Left forelimb (tissue), 1 donor: Measurements from ENCODE around the gene PCDH15.
"Not testable (repeated sequence)": the region's sequence is repeated elsewhere in the genome, so short reads cannot be mapped to it uniquely, and the experiment has no call there.

Source experiments
- DNase-seq: peaks from one replicate; pipeline ENCODE4 v3.0.0-alpha.2; 2018; ENCODE audit warnings: low spot score

The PCDH15 gene

DNA sequence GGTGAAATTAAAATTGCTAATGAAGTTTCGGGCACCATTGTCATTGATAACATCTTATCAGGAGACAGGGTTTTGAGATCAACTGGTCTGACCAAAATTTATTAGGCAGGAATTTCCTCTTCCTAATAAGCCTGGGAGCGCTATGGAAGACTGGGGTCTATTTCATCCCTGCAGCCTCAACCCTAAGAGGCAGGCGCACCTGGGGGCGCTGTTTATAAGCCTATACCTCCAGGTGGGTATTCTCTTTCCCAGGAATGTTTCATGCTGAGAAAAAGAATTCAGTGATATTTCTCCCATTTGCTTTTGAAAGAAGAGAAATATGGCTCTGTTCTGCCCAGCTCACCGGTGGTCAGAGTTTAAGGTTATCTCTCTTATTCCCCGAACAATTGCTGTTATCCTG, 406.4 kb downstream of the PCDH15 start:
- not testable (repeated sequence) for DNase-seq

DNA sequence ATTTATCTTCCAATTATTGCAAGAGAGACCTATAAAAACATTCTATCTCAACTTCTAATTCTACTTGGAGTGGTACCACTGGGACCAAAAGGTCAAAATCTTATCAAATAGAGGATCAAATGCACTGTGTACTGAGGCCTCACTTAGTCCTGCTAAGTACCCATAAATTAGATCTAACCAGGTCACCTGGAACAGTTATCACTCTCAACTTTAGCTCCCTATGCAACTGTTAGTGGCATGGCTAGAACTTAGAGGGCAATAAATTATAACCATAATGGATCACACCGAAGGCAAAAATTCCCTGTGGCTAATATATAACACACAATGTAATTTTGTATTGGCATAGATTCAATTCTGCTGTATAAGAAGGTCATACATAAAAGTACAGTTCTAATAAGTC, 428.9 kb downstream of the PCDH15 start:
- no peak for DNase-seq

DNA sequence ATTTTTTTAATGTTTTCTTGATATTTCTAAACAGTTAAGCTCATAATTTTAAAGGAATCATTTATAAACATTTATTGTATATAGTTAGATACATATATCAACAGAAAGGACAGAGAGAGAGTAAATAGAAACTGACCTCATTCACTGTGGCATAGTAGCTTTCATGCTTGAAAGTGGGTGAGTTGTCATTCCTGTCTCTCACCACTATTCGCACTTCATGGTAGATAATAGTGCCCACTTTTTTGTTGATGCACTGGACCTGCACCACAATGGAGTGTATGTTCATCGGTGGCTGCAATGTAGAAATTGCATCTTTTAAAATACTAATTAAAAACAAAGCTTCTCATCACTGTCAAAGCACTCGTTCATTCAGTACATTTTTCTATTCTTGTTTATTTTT, 432.0 kb downstream of the PCDH15 start:
- no peak for DNase-seq

GRCh38 chr10:54363390-54363789, 437.6 kb downstream of the PCDH15 start:
- no peak for DNase-seq

DNA sequence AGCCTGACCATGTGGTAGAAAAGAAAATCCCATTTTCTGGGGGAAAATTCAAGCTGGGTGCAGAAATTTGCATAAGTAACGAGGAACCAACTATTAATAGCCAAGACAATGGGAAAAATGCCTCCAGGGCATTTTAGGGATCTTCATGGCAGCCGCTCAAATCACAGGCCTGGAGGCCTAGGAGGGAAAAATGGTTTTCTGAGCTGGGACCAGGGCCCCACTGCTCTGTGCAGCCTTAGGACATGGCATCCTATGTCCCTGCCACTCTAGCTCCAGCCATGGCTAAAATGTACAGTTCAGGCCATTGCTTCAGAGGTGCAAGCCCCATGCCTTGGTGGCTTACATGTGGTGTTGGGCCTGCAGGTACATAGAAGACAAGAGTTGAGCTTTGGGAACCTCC, 459.0 kb downstream of the PCDH15 start:
- no peak for DNase-seq

GRCh38 chr10:54335296-54335695, 465.7 kb downstream of the PCDH15 start:
- no peak for DNase-seq

GRCh38 chr10:54319341-54319740, 481.7 kb downstream of the PCDH15 start:
- no peak for DNase-seq

DNA sequence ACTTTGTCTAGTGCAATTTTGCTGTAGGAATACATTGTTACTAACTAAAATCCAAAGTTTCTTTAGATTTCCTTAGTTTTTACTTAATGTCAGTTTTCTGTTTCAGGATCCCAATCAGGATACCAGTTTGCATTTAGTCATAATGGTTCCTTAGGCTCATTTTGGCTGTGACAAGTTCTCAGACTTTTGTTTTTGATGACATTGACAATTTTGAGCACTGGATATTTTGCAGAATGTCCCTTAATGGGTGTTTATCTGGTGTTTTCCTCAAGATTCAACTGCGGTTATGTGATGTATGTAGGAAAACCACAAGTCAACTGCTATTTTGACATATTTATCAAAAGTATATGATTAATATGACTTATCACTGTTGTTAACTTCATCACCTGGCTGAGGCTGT, 482.6 kb downstream of the PCDH15 start:
- no peak for DNase-seq

DNA sequence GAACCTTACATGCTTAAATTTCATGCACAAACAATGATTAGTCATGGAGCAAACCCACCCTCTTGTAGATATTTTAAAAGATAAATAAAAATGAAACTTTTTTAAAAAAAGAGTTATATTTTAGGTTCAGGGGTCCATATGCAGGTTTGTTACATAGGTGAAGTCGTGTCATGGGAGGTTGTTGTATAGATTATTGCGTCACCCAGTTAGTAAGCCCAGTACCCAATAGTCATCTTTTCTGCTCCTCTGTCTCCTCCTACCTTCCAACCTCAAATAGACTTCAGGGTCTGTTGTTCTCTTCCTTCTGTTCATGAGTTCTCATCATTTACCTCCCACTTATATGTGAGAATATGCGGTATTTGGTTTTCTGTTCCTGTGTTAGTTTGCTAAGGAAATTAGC, 486.6 kb downstream of the PCDH15 start:
- DNase-seq, result no peak

GRCh38 chr10:54284526-54285193, 516.4 kb downstream of the PCDH15 start:
- no peak for DNase-seq

GRCh38 chr10:54282012-54282411, 519.0 kb downstream of the PCDH15 start:
- no peak for DNase-seq

DNA sequence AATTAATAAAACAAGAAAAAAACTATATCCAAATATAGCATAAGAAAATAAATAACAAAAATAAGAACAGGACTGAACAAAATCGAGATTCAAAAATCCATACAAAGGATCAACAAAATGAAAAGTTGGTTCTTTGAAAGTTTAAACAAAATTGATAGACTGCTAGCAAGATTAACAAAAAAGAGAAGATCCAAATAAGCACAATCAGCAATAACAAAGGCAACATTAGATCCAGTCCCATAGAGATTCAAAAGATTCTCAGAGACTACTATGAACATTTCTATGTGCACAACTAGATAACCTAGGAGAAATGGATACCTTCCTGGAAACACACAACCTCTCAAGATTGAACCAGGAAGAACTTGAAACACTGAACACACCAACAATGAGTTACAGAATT, 534.6 kb downstream of the PCDH15 start:
- DNase-seq, result no peak

DNA sequence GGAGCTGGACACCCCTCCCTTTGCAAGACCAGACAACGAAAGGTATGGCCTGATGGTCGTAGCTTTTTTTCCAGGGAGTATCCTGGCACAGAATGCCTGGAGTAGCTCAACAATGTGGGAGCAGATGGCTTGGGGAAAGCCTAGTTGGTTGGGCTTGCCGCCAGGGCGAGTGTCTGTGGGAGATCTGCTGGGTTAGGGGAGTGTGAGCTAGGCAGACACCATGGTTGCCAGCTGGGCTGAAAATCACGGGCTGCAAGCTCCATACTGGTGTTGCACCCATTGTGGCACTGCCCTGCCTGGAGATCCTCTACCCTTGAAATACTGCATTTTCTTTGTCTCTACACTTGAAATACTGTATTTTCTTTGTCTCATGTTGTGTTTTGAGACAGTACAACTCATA, 538.3 kb downstream of the PCDH15 start:
- no peak for DNase-seq

GRCh38 chr10:54259104-54259503, 541.9 kb downstream of the PCDH15 start:
- no peak for DNase-seq

DNA sequence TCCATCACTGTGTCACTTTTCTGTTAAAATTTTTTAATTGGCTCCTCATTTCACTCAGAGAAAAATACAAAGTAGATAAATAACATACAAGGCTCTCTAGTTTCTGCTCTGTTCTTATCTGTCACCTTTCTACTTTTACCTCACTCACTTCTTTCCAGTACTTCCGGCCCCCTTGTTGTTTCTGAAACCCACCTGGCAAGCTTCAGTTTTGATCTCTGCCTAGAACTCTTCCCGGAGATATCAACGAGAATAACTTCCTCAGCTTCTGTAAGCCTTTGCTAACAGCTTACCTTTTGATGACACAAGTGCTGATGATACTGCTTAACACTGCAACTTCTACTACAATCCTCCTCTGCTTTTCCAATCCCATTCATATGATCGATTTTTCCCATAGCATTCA, 566.2 kb downstream of the PCDH15 start:
- DNase-seq, result no peak

DNA sequence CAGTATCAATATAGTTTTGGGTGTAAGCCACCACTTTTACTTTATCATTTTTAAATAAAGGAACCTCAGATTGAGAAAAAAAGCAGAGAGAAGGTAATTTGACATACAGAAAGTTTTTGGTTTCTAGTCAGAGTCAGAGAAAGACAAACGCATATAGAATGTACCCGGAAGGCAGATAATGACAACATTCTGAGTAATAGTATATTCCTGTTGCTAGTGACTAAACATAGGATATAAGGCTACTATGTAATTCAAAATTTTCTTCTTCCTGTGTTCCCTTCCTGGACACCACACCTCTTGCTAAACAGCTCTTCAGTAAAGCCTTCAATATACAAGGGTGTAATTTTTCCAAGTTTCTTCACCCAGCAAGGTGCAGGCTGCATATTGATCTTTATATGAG, 597.6 kb downstream of the PCDH15 start:
- DNase-seq, result no peak

- DNase-seq, result no peak
Observed at GRCh38 chr10:54198051-54198450, 603.0 kb downstream of the PCDH15 start.

DNA sequence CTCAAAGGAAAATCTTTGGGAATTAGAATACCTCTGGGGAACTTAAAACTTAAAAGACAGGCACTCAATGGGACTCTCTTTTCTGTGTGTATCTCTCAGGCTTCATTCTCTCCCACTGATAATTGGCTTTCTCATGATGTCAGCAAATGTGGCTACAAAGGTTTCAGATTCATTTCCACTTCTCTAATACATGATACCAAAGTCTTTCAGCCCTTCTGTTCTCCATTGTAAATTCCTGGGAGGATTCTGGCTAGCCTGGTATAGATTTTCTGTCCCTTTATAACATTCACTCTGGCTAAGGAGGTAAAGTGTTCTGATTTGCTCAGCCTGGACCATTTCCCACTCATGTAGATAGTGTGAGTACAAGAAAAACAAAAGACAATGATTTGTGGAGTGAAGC, 606.2 kb downstream of the PCDH15 start:
- DNase-seq, result no peak

GRCh38 chr10:54159924-54160323, 641.1 kb downstream of the PCDH15 start:
- no peak for DNase-seq

GRCh38 chr10:54148508-54148907, 652.5 kb downstream of the PCDH15 start:
- no peak for DNase-seq

GRCh38 chr10:54139819-54140428, 661.1 kb downstream of the PCDH15 start:
- no peak for DNase-seq

- DNase-seq, result no peak
Observed at GRCh38 chr10:54137396-54137795, 663.6 kb downstream of the PCDH15 start.

DNA sequence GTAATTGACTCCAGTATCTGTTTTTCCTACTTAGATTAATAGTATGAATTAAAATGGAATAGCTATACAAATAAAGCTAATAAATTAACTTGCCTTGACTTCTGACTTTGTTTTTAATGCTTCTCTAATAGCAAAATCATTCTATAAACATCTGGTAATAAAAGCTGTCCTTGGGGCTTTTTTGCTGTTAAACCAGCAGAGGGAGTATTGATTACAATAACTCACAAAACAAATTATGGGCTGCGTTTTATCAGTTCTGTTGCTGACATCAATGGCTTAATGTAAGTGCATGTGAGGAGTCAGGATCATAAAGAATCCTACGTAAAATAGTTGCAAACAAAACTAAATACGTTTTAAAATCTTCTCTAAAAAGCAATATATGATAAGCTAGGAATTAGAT, 667.8 kb downstream of the PCDH15 start:
- DNase-seq, result no peak

GRCh38 chr10:54131833-54132232, 669.2 kb downstream of the PCDH15 start:
- DNase-seq, result no peak
